ENCODE data around the gene RARA.
"Not testable (repeated sequence)": the region's sequence is repeated elsewhere in the genome, so short reads cannot be mapped to it uniquely, and the experiment has no call there.

Gene RARA

DNA sequence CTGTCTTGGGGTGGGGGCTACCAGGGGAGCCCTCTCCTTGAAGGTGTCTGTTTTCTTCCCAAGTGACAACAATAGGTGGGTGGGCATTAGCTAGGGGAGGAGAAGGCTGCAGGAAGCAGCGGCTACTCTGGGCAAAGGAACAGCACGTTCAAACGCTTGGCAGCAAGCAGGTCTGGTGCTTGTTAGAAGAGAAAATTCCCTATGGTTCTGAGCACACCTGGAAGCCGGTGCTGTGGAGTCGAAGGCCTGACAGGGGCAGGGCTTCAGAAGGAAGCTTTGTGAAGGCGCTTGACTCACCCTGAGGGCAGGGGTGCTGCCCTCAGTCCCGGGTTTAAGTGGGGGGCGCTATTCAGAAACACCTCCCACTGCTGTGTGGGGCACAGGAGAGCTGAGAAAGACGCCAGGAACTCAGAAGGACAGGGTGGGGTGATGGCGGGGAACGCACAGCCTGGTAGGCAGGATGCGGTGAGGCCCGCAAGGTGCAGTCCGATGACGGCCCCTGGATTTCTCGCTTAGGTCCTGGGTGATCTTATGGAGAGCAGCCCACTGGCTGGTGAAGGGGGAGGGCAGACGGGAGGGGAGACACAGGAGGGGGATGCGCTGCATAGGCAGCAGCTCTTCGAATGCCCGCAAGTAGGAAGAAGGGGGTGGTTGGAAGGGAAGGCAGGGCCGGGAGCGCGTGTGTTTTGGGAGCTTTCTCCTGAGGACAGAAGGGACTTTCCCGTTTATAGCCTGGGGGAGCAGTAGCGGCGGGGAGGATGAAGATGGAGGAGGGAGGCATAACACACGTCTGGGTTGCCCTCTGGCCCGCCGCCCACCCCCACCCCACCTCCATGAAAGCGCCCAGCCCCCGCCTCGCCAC is 52.3 kb downstream of the RARA start:
- DNase-seq, result no peak

DNA sequence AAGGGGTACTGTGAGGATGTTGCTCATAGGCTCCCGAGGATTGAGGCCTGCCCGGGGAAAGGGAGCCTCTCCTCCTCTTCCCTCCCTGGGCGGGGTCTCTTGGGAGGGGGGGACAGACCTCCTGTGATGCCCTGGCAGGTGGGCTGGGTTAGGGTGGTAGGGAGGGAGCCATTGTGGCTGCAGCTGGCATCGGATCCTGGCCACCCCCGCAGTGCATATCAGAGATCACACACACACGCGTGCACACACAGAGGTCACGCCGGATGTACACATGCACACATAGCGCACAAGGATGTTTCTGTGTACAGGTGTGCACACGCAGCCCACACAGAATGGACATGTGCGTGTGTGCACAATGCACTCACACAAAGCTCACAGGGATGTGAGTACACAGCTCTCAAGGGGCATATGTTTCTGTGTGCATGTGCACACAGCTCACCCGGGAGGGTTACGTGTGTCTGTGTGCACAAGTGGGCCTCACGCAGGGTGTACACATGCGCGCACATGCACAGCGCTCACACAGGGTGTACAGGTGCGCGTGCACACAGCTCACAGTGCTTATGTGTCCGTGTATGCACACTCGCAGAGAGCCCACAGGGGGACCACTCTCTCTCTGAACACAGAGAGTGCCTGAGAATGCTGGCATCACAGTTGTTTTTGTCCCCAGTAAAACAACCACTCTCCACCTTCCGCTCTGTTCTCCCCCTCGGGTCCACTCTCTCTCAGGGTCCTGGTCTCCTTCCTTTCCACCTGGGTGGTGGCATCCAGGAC is 53.1 kb downstream of the RARA start:
- no peak for DNase-seq

DNA sequence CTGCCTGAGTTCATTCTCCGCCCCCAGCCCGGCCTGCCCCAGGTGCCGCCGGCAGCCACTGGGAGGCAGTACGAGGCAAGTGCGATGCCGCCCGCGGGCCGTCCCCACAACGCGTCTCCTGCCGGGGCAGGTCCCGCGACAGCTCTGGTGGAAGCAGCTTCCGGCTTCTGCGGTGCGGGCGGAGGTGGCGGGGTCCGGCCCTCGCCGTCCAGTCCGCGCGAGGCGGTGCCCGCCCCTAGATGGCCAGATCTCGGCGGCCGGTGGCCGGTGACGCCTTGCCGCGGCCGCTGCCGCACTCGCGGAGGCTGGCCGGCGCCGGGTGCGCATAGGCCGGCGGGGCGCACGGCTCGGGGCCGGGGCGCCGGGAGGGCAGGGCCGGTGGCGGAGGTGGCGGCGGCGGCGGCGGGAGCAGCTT is 53.7 kb downstream of the RARA start:
- peak; percentile 93 for DNase-seq

DNA sequence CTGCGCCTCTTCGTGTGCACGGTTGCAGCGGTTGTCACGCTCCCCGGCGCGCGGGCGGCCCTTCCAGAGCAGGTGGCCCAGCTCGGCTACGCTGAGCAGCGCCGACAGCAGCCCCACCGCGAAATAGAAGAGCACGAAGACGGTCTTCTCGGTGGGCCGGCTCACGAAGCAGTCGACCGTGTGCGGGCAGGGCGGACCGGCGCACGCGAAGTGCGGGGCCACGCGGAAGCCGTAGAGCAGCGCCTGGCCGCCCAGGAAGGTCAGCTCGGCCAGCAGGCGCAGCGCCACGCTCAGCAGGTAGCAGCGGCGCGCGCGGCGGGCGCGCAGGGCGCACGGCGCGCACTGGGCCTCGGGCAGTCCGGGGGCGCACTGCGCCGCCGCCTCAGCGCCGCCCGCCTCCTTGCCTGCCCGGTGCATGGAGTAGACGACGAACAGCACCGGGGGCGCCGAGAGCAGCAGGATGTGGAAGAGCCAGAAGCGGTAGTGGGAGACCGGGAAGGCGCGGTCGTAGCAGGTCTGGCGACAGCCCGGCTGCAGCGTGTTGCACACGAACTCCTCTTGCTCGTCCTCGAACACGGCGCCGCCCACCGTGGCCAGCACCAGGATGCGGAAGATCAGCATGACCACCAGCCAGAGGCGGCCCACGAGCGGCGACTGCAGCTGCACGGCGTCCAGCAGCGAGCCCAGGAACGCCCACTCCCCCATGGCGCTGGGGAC is 54.3 kb downstream of the RARA start:
- peak; percentile 50 for DNase-seq

DNA sequence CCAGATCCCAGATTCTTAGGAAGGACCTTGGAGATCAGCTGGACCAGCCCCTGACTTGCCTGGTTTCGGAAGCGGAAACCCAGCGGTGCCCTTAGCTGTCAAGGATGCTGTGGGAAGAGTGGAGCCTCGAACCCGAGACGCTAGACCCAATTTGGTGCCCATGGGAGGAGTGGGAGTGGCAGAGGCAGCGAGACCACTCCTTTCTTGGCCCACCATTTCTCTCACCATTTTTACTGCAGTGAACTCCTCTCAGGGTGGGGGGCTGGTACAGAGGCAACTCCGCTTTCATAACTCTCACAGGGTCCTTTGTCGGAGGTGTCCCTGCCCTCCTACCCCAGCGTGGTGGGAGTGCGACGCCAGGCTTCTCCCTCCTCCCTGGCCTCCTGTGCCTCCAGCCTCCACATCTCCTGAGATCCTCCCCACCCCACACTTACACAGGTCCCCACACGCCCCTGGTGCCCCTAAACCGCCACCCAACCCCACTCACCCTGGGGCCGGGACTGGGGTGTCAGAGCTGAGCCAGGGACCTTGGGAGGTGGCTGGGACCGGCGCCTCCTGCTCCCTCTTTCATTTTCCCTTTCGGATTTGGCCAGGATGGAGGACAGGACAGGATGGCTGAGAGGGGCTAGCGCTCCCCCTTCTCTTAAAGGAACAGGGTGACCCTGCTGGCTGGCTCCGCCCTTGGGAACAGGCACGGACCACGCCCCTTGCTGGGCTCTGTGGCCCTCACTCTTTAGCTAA is 55.3 kb downstream of the RARA start, which contains the start of gene GJD3:
Gene GJD3, minus strand, starts transcription at position 617 of the 741 bp plus-strand sequence. CDS start 922 bp downstream, outside the sequence.
- no peak for DNase-seq

DNA sequence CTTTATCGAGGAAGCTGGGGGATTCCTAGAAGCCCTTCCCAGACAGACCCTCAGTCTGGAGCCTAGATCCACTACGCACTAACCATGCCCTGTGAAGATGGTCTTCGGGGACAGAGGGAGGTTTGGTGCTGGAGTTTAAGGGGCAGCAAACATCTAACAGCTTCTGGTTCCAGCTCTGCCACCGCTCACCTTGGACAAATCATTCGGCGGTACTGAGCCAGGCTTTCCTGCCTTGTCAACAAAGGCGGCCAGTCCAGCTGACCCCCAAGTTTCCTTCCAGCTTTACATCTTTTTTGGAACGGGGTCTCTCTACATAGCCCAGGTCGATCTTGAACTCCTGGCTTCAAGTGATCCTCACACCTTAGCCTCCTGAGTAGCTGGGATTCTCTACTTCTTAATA is 55.9 kb downstream of the RARA start:
- DNase-seq, result no peak

DNA sequence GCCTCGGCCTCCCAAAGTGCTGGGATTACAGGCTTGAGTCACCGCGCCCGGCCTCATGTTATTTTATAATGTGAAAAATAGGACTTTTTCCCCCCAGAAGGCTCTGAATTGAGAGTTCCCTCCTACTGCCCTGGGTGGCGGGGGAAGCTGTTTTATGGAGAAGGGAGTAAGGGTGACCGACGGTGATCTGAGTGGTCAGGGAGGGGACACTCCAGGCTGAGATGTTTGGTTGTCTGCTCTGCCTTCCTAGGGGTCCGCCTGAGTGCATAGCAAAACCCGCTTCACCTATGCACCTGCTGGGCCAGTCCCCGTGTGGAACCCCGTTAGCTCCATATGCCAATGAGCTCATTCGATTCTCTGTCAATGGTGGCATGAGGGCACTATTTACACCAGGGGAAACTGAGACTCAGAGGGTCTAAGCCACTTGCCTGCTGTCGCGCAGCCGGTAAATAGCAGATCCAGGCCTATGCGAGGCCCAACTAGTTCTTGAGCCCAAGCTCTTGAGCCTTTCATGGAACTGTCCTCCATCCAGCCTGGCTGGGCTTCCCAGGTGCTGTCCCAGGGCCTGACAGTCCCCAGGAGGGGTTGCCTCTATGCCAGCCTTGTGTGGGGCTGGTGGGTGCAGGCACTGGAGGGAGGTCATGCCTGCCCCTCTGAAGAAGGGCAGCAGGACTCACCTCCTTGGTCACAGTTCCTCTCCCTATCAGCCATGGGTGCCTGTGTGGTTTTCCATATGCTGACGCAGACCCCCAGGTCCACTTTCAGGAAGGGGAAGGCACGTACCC is 57.3 kb downstream of the RARA start:
- no peak for DNase-seq

DNA sequence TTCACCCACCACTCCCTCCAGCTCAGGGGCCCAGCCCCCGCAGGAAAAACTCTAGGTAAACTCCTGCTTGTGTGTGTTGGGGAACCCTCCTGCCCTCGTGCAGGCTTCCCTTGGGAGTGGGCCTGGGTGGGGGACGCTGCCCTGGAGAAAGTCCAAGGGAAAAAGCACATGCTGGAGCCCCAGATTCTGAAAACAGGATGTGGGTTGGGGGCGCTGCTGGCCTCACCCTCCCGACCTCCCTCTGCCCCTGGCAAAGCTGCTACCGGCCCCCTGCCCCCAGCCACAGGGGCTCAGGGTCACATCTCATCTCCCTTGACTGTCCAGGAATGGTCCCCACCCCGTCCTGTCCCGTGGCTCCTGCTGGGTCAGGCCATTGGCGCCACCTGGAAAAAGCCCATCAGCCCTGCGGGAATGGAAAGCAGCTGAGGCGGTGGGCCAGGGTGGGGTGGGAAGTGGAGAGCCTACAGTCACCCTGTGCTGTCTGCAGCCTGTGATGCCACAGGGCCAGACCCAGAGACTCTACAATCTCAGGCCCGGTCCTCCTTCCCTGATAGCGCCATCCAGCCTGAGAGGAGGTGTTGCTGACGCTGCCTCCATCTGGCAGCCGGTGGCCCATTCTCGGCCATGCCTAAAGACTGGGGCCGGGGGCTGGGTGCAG is 58.0 kb downstream of the RARA start:
- no peak for DNase-seq

DNA sequence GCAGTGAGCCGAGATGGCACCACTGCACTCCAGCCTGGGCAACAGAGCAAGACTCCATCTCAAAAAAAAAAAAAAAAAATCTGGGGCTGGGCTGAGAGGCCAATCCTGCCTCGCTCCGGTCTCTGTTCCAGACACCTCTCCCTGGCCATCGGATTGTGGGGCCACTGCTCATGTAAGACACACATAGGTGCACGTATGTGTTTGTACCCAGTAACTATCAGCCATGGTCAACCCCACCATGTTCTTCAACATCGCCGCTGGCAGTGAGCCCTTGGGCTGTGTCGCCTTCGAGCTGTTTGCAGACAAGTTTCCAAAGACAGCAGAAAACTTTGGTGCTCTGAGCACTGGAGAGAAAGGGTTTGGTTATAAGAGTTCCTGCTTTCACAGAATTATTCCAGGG is 58.7 kb downstream of the RARA start:
- not testable (repeated sequence) for DNase-seq

DNA sequence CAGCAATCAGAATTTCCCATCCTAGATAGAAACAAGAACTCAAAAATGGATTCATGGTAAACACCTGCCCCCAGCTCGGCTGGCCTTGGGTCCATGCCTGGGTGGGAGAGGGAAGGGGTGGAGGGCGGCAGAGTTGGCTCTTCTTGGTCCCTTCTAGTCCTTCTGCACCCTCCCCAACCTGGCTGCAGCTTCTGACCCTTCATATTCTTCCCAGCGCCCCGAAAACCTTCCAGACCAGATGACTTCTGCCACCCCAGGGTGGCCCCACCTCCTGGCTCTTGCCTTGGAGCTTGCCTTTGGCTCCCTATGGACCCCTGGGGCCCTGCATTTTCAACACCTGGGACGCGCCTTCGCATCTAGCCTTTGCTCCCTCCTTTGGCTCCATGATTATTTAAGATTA is 60.9 kb downstream of the RARA start:
- no peak for DNase-seq

DNA sequence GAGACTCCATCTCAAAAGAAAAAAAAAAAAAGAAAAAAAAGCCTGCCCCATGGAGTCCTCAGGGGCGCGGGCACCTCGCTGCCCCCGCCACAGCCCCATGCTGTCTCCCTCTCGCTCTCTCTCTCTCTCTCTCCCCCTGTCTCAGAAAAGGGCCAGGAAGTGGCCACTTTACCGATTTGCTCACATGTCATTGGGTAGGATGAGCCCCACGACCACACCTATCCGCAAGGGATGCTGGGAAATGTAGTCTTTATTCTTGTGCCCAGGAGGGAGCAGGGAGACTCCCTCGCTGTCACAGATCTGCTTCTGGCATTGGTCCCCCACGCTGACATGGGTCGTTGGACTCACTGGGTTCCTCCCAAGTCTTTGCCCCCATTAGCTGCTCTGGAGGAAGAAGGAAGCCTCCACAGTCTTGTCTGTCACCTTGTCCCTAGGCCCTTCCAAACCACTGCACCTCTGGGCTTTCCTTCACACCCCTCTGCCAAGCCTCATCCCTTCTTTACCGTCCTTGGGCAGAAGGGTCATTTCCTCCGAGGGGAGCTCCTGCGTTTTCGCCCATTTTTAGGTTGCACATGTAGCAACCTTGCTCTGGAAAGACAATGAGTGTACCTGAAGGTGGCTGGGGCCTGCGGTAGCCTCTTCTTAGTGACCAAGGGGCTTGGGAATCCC is 62.4 kb downstream of the RARA start:
- DNase-seq, result peak; percentile 42

DNA sequence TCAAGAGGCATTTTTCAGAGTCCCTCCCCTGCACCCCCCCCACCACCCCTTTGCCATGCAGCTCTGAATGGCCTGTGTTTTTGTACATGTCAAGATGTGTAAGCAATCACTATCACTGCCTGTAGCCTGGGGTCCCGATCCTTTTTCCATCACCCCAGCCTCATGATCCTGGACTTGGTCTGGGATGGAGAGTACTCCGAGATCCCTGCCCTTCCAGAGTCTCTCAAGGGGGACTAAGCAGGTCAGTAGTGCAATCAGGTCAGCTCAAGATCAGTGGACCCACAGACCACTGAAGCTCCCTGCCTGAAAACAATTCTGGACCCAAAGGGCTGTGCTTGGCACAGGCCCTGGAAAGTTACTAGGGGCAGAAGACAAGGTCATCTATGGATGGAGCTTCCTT is 63.1 kb downstream of the RARA start:
- no peak for DNase-seq

DNA sequence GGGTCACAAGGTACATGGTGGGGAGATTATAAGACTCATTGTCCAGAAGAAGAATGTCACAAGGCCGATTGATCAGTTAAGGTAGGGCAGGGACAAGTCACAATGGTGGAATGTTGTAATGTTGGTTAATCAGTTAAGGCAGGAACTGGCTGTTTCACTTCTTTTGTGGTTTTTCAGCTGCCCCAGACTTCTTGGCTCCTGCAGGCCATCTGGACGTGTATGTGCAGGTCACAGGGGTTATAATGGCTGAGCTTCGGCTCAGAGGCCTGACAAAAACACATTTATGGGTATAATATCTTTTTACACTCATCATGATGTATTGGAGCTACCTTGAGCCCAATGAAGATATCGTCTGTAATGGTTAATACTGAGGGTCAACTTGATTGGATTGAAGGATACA is 63.7 kb downstream of the RARA start:
- not testable (repeated sequence) for DNase-seq

DNA sequence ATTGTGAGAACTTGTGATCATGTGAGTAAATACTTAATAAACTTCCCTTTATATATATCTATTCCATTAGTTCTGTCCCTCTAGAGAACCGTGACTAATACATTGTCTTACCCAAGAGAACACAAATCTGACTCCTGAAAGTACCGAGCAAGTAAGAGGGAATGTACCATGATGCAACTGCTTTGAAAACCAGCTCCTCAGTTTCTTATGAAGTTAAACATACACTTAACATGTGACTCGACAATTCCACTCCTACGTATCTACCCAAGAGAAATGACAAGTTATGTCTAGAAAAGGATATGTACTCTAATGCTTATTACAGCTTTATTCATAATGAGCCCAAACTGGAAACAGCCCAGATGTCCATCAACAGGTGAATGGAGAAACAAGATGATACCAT is 64.3 kb downstream of the RARA start:
- no peak for DNase-seq

DNA sequence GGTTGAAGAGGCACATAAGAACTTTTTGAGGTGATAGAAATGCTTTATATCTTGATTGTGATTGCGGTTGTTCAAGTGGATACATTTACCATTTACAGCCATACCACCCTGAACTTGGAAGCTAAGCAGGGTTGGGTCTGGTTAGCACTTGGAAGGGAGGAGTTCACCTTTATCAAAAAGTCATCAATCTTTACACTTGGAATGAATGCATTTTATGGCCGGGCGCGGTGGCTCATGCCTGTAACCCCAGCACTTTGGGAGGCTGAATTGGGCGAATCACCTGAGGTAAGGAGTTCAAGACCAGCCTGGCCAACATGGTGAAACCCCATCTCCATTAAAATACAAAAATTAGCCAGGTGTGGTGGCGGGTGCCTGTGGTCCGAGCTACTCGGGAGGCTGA is 65.0 kb downstream of the RARA start:
- DNase-seq, result no peak

DNA sequence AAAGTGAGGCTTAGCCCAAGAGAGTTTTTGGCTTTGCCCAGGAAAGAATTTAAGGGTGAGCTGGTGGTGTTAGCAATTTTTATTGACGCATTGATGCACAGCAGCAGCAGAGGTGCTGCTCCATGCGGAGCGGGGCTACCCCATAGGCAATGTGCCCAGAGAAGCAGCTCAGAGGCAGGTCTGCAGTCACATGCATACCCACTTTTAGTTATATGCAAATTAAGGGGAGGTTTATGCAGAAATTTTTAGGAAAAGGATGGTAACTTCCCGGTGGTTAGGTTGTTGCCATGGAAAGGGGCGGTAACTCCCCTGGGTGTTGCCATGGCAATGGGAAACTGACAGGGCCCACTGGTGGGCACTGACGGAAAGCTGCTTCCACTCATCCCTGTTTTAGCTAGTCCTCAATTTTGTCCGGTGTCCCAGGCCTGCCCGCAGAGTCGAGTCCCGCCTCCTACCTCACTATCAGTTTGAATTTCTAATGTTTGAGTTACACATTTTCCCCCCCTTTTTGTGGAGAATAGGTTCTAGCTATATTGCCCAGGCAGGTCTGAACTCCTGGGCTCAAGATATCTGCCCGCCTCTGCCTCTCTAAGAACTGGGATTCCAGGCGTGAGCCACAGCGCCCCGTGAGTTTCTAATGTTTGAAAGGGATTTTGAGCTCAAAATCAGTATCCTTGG is 66.0 kb downstream of the RARA start:
- DNase-seq, result no peak

DNA sequence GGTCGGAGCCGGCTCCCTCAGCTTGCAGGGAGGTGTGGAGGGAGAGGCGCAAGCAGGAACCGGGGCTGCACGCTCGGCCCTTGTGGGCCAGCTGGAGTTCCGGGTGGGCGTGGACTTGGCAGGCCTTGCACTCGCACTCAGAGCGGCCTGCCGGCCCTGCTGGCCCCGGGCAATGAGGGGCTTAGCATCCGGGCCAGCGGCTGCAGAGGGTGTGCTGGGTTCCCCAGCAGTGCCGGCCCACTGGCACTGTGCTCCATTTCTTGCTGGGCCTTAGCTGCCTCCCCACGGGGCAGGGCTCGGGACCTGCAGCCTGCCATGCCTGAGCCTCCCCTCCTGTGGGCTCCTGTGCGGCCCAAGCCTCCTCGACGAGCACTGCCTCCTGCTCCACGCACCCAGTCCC is 66.8 kb downstream of the RARA start:
- DNase-seq, result not testable (repeated sequence)

DNA sequence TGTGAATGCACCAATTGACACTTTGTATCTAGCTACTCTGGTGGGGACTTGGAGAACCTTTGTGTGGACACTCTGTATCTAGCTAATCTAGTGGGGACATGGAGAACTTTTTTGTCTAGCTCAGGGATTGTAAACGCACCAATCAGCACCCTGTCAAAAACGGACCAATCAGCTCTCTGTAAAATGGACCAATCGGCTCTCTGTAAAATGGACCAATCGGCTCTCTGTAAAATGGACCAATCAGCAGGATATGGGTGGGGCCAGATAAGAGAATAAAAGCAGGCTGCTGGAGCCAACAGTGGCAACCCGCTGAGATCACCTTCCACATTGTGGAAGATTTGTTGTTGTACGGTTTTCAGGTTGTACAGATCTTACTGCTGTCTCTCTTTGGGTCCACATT is 67.6 kb downstream of the RARA start:
- DNase-seq, result peak; percentile 47

DNA sequence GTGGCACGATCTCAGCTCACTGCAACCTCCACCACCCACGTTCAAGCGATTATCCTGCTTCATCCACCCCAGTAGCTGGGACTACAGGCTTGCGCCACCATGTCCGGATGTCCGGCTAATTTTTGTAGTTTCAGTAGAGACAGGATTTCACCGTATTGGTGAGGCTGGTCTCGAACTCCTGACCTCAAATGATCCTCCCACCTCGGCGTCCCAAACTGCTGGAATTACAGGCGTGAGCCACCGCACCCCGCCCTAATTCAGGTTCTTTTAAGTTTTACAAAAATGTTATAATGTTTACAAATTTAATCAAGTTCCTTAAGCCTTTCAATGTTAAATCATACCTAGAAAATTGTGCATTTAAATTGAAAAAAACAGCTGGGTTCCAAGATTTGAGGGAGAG is 68.9 kb downstream of the RARA start:
- DNase-seq, result no peak

DNA sequence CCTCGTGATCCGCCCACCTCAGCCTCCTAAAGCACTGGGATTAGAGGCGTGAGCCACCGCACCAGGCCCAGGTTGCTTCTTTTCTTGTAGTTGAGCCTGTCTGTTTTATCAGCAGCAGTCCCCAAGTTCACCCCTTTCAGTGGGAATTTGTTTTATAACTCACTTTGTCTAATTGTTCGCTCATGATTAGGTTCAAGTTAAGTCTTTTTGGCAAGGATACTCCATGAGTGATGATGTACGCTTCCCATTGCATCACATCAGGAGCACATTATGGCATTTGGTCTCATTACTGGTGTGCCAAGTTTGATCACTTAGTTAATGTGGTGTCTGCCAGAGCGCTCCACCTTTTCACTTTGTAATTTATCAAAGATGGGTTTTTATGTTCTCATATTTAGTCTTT is 70.0 kb downstream of the RARA start:
- DNase-seq, result no peak

Data from activated CD4-positive, alpha-beta T cell treated with anti-CD3 and anti-CD28 coated beads for 48 hours (primary cell).